NCI-H1092 treated with DMSO at 0.1 percent for 48 hours (cell line): ENCODE results near the gene SLCO1A2.
"Not testable (repeated sequence)": the region's sequence is repeated elsewhere in the genome, so short reads cannot be mapped to it uniquely, and the experiment has no call there.

ENCODE experiments used
- DNase-seq: peaks from one replicate; lab custom pipeline; 2025; lab: John Stamatoyannopoulos, UW

Gene SLCO1A2, protein sequence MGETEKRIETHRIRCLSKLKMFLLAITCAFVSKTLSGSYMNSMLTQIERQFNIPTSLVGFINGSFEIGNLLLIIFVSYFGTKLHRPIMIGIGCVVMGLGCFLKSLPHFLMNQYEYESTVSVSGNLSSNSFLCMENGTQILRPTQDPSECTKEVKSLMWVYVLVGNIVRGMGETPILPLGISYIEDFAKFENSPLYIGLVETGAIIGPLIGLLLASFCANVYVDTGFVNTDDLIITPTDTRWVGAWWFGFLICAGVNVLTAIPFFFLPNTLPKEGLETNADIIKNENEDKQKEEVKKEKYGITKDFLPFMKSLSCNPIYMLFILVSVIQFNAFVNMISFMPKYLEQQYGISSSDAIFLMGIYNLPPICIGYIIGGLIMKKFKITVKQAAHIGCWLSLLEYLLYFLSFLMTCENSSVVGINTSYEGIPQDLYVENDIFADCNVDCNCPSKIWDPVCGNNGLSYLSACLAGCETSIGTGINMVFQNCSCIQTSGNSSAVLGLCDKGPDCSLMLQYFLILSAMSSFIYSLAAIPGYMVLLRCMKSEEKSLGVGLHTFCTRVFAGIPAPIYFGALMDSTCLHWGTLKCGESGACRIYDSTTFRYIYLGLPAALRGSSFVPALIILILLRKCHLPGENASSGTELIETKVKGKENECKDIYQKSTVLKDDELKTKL

GRCh38 chr12:21334771-21335325 lies at the start of gene SLCO1A2:
Gene SLCO1A2, minus strand, starts transcription at chr12:21334917. Its CDS starts 270 bp downstream, at chr12:21334647.
- no peak for DNase-seq

- no peak for DNase-seq
These were observed 49.5 kb upstream of the SLCO1A2 start for GRCh38 chr12:21384261-21384660.

DNA sequence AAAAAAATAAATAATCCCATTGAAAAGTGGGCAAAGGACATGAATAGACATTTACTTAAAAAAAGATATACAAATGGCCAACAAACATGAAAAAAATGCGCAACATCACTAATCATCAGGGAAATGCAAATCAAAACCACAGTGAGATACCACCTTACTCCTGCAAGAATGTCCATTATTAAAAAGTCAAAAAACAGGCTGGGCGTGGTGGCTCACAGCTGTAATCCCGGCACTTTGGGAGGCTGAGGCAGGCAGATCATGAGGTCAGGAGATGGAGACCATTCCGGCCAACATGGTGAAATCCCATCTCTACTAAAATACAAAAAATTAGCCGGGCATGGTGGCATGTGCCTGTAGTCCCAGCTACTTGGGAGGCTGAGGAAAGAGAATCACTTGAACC lies 46.6 kb upstream of the SLCO1A2 start:
- DNase-seq, result not testable (repeated sequence)

- DNase-seq, result no peak
These were observed 44.5 kb upstream of the SLCO1A2 start for GRCh38 chr12:21379218-21379617.

- DNase-seq, result no peak
These were observed 37.9 kb upstream of the SLCO1A2 start, which contains the start of gene IAPP for GRCh38 chr12:21372602-21373001. Gene IAPP, plus strand, starts transcription at chr12:21372902. Its CDS starts 450 bp downstream, at chr12:21373352.

DNA sequence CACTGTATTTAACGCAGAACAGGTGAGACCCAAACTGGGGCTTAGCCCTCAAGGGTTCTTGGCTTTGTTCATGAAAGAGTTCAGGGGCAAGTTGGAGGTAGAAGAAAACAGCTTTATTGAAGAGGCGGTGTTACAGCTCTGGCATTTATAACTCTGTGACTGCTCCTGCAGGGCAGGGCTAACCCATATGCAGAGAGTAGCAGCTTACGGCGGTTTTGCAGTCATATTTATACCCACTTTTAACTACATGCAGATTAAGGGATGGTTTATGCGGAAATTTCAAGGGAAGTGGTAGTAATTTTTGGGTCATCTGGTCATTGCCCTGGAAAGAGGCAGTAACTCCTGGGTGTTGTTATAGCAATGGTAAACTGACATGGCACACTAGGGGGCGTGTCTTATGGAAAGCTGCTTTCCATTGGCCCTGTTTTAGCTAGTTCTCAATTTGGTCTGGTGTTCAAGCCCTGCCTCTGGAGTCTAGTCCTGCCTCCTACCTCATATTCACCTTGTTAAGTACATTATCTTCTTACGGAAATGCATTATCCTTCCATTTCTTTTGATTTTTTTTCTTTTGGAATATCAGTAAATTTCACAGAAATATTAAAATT lies 36.2 kb upstream of the SLCO1A2 start:
- DNase-seq, result no peak

DNA sequence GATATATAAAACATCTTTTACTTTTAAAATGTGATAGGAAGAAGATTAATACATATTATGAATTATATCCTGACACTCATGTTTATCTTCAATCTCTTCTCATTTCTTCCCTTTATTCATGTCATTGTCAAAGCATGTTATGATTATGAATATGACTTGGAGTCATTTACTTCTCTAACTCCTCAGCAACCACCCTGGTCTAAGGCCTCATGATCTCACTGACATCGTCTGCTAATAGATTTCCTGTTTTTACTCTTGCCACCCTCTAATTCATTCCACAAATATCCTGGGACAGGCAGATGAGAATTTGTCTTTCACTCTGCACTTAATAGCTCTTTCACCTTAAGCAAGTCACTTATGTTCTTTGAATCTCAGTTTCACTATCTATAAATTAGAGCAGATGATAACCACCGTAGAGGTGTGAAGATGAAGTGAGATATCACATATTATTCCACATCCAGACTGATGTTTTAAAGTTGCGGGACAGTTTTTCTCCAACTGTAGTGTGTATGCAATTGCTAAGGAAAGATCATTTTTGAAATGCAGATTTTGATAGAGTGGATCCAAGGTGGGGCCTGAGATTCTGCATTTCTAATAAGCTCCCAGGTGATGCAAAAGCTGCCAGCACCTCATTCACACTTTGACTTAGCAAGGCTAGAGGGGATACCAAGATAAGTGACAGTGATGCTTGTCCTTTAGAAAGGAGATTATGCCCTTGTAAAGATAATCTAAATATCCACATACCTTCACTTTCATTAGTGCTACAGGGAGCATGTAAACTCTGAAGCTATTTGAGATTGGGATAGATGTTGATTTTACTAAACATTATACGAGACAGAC lies 34.6 kb upstream of the SLCO1A2 start:
- no peak for DNase-seq

GRCh38 chr12:21360632-21361031 lies 25.9 kb upstream of the SLCO1A2 start:
- DNase-seq, result not testable (repeated sequence)

- no peak for DNase-seq
These were observed 19.9 kb upstream of the SLCO1A2 start for GRCh38 chr12:21354641-21355040.

- no peak for DNase-seq
These were observed 19.2 kb upstream of the SLCO1A2 start for GRCh38 chr12:21353948-21354347.

- DNase-seq, result no peak
These were observed 18.8 kb upstream of the SLCO1A2 start for GRCh38 chr12:21353487-21353886.

- DNase-seq, result no peak
These were observed 16.3 kb upstream of the SLCO1A2 start for GRCh38 chr12:21350975-21351374.

GRCh38 chr12:21346542-21347205 lies 12.0 kb upstream of the SLCO1A2 start:
- no peak for DNase-seq

GRCh38 chr12:21343636-21344035 lies 8.9 kb upstream of the SLCO1A2 start:
- no peak for DNase-seq

DNA sequence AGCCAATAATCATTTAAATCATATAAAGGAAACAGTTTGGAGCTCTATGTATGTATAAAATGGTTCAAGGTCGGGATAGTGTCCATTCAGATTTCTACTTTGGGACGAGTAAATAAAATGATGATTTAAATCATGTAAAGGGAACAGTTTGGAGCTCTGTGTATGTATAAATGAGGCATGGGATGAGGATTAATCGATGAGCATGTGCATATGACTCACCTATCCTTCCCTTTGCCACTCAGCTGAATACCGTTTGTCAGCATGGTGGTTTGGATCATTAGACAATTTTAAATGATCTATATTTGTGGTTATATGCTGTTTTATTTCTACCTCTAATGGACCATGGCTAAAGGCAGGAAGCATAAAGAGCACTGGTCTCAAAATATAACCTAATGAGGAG lies 7.1 kb upstream of the SLCO1A2 start:
- no peak for DNase-seq

- DNase-seq, result no peak
These were observed 5.7 kb upstream of the SLCO1A2 start for GRCh38 chr12:21340403-21340802.

GRCh38 chr12:21339921-21340320 lies 5.2 kb upstream of the SLCO1A2 start:
- DNase-seq, result no peak

- no peak for DNase-seq
These were observed 3.4 kb upstream of the SLCO1A2 start for GRCh38 chr12:21337959-21338744.

DNA sequence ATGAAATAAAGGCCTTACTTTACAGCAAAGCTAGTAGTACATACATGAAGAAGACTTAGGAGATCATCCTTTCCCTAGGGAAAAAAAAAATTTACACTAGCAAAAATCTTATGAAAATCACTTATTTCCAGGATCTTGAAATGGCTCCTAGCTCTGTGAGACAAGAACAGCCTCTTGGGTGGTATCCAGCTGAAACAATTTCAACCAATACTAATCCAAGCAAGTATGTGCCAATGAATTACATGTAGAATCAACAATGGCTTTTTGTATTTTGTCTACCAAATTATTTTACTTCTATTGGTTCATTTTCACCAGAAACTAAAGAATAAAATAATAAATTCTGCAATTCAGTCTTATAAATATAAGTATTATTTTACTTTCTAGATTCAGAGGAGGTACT lies 2.7 kb upstream of the SLCO1A2 start:
- DNase-seq, result no peak

- no peak for DNase-seq
These were observed 1.9 kb upstream of the SLCO1A2 start for GRCh38 chr12:21336656-21337055.
